IMR-90 (cell line): Measurements from ENCODE around the gene PHACTR3. TPM values are rescaled to one million over a fixed set of nuclear protein-coding genes. Genes with fewer than 3 reads are reported as not detected.

Source experiments
- ATAC-seq: fragments of 200-7000 bp; cut with Tn5 transposase; 2 replicates; pipeline ENCODE4 v1.9.1; 2020; ENCODE audit warnings: low read depth, mild to moderate bottlenecking, moderate library complexity
- BruUV-seq: library from RNA; stranded (reverse); fragments of 400-500 nt; replicated peaks from 2 replicates; lab custom pipeline; 2021; lab: Mats Ljungman, UMichigan
- CTCF ChIA-PET: fragments of 300-600 bp; formaldehyde crosslinking; extraction: SDS; loops from one replicate; lab custom pipeline; 2021; ENCODE audit warnings: antibody characterized with exemption; lab: Yijun Ruan, JAX
- POLR2A ChIA-PET: fragments of 300-600 bp; sonication (Branson Sonifier 250); formaldehyde crosslinking; loops from one replicate; lab custom pipeline; 2022; ENCODE audit warnings: antibody characterized with exemption; ENCODE audit not compliant: unreplicated experiment; lab: Charles Lee
- DNase-seq: peaks from one replicate; pipeline ENCODE4 v3.0.0; 2013
- H2AFZ ChIP-seq: replicated peaks from 2 replicates; pipeline ENCODE3; 2013; ENCODE audit warnings: low read length, mild to moderate bottlenecking; ENCODE audit not compliant: poor library complexity
- H2AK5ac ChIP-seq: 2 replicates; pipeline ENCODE4 v1.6.1; 2013; ENCODE audit warnings: low read depth, low read length, inconsistent platforms
- H2AK9ac ChIP-seq: replicated peaks from 2 replicates; pipeline ENCODE3; 2013; ENCODE audit warnings: mild to moderate bottlenecking, low read depth, low read length, moderate library complexity; ENCODE audit not compliant: poor library complexity
- H2BK120ac ChIP-seq: 2 replicates; pipeline ENCODE4 v1.6.1; 2013; ENCODE audit warnings: low read depth, low read length, inconsistent platforms
- H2BK15ac ChIP-seq: 3 replicates; pipeline ENCODE4 v1.6.1; 2013; ENCODE audit warnings: low read depth, low read length, inconsistent platforms
- H2BK20ac ChIP-seq: 2 replicates; pipeline ENCODE4 v1.6.1; 2013; ENCODE audit warnings: low read depth, mild to moderate bottlenecking, inconsistent platforms, low read length, moderate library complexity
- H2BK5ac ChIP-seq: 2 replicates; pipeline ENCODE4 v1.6.1; 2013; ENCODE audit warnings: mild to moderate bottlenecking, low read depth, low read length, inconsistent platforms; ENCODE audit not compliant: poor library complexity, severe bottlenecking
- H3K14ac ChIP-seq: replicated peaks from 2 replicates; pipeline ENCODE4 v1.6.1; 2013; ENCODE audit warnings: low read depth, low read length, inconsistent platforms
- H3K18ac ChIP-seq: 2 replicates; pipeline ENCODE4 v1.6.1; 2013; ENCODE audit warnings: low read depth, low read length, control low read depth
- H3K23ac ChIP-seq: 2 replicates; pipeline ENCODE4 v1.6.1; 2013; ENCODE audit warnings: low read depth, low read length, inconsistent platforms
- H3K27ac ChIP-seq: 2 replicates; pipeline ENCODE4 v1.5.1; 2013; ENCODE audit warnings: mild to moderate bottlenecking, control low read depth, low read length; ENCODE audit not compliant: insufficient read depth
- H3K27me3 ChIP-seq: 2 replicates; pipeline ENCODE4 v1.6.1; 2013; ENCODE audit warnings: low read length; ENCODE audit not compliant: control insufficient read depth, insufficient read depth
- H3K36me3 ChIP-seq: 2 replicates; pipeline ENCODE4 v1.6.1; 2013; ENCODE audit warnings: low read length, mixed read lengths; ENCODE audit not compliant: control insufficient read depth, insufficient read depth
- H3K4ac ChIP-seq: 2 replicates; pipeline ENCODE4 v1.6.1; 2013; ENCODE audit warnings: low read depth, low read length, inconsistent platforms
- H3K4me1 ChIP-seq: 2 replicates; pipeline ENCODE4 v1.6.1; 2013; ENCODE audit warnings: low read length, mixed read lengths; ENCODE audit not compliant: control insufficient read depth, insufficient read depth
- H3K4me2 ChIP-seq: 2 replicates; pipeline ENCODE4 v1.6.1; 2013; ENCODE audit warnings: low read depth, mild to moderate bottlenecking, control low read depth, low read length, moderate library complexity
- H3K4me3 ChIP-seq: 2 replicates; pipeline ENCODE4 v1.5.1; 2013; ENCODE audit warnings: low read depth, mild to moderate bottlenecking, control low read depth, low read length, moderate library complexity; ENCODE audit not compliant: insufficient read depth
- H3K56ac ChIP-seq: 2 replicates; pipeline ENCODE4 v1.6.1; 2013; ENCODE audit warnings: low read length, inconsistent platforms; ENCODE audit not compliant: insufficient read depth; ENCODE audit errors: extremely low read depth
- H3K79me1 ChIP-seq, 2 experiments: 2 replicates each; pipeline ENCODE4 v1.6.1; 2013; ENCODE audit warnings: low read length in 2 of 2, inconsistent platforms in 1 of 2, low read depth in 1 of 2
- H3K9ac ChIP-seq: 2 replicates; pipeline ENCODE4 v1.6.1; 2013; ENCODE audit warnings: low read depth, low read length, control low read depth
- H3K9me1 ChIP-seq: 2 replicates; pipeline ENCODE4 v1.6.1; 2013; ENCODE audit warnings: low read length, inconsistent platforms; ENCODE audit not compliant: insufficient read depth
- H3K9me3 ChIP-seq: 2 replicates; pipeline ENCODE4 v1.6.1; 2013; ENCODE audit warnings: low read length; ENCODE audit not compliant: control insufficient read depth, insufficient read depth
- H4K20me1 ChIP-seq: 2 replicates; pipeline ENCODE4 v1.6.1; 2013; ENCODE audit warnings: low read length, inconsistent platforms; ENCODE audit not compliant: insufficient read depth
- H4K5ac ChIP-seq: 2 replicates; pipeline ENCODE4 v1.6.1; 2013; ENCODE audit warnings: mild to moderate bottlenecking, low read depth, low read length, control low read depth
- H4K8ac ChIP-seq, 2 experiments: 2 replicates each; pipeline ENCODE4 v1.6.1; 2013; ENCODE audit warnings: low read depth in 2 of 2, low read length in 2 of 2, control low read depth in 1 of 2, inconsistent platforms in 1 of 2
- H4K91ac ChIP-seq: 2 replicates; pipeline ENCODE4 v1.6.1; 2013; ENCODE audit warnings: low read depth, low read length, inconsistent platforms; ENCODE audit not compliant: insufficient read depth
- BHLHE40 ChIP-seq: fragments of 150-350 bp; IDR thresholded peaks from 2 replicates; pipeline ENCODE4 v1.6.1; 2016; ENCODE audit warnings: mild to moderate bottlenecking, low read depth, low read length
- CEBPB ChIP-seq: IDR thresholded peaks from 2 replicates; pipeline ENCODE4 v1.6.1; 2012; ENCODE audit warnings: low read depth, low read length, improper control_type of control experiment
- CHD1 ChIP-seq: IDR thresholded peaks from 2 replicates; pipeline ENCODE4 v1.6.1; 2012; ENCODE audit warnings: low read depth, low read length, improper control_type of control experiment
- FOS ChIP-seq: fragments of 150-350 bp; IDR thresholded peaks from 2 replicates; pipeline ENCODE4 v1.6.1; 2016; ENCODE audit warnings: low read depth, low read length
- MAFK ChIP-seq: IDR thresholded peaks from 2 replicates; pipeline ENCODE4 v1.6.1; 2012; ENCODE audit warnings: low read depth, low read length, improper control_type of control experiment
- MAZ ChIP-seq: IDR thresholded peaks from 2 replicates; pipeline ENCODE4 v1.6.1; 2012; ENCODE audit warnings: low read depth, mild to moderate bottlenecking, low read length, improper control_type of control experiment, moderate library complexity, borderline replicate concordance
- MXI1 ChIP-seq: IDR thresholded peaks from 2 replicates; pipeline ENCODE4 v1.6.1; 2012; ENCODE audit warnings: low read depth, mild to moderate bottlenecking, low read length, moderate library complexity, borderline replicate concordance
- NFE2L2 ChIP-seq: fragments of 150-350 bp; IDR thresholded peaks from 2 replicates; pipeline ENCODE4 v1.6.1; 2016; ENCODE audit warnings: low read depth, mild to moderate bottlenecking, low read length
- POLR2A ChIP-seq: IDR thresholded peaks from 2 replicates; pipeline ENCODE4 v1.6.1; 2012; ENCODE audit warnings: mild to moderate bottlenecking, low read depth, low read length
- RAD21 ChIP-seq: IDR thresholded peaks from 2 replicates; pipeline ENCODE4 v1.6.1; 2012; ENCODE audit warnings: low read length, improper control_type of control experiment
- RCOR1 ChIP-seq: IDR thresholded peaks from 2 replicates; pipeline ENCODE4 v1.6.1; 2012; ENCODE audit warnings: mild to moderate bottlenecking, low read length, improper control_type of control experiment; ENCODE audit not compliant: insufficient replicate concordance
- RFX5 ChIP-seq: IDR thresholded peaks from 2 replicates; pipeline ENCODE4 v1.8.0; 2012; ENCODE audit warnings: low read depth, mild to moderate bottlenecking, low read length, moderate library complexity
- SMC3 ChIP-seq: fragments of 150-350 bp; IDR thresholded peaks from 2 replicates; pipeline ENCODE4 v1.6.1; 2016; ENCODE audit warnings: low read depth, mild to moderate bottlenecking, antibody characterized with exemption, low read length, moderate library complexity
- WGBS, 2 experiments: methylation state at CpG; one replicate each; pipeline versions ENCODE4 v1.1.5 to v1.1.7; 2013; ENCODE audit warnings: missing lambda C conversion rate in 2 of 2; ENCODE audit not compliant: insufficient read length in 1 of 2; ENCODE audit errors: extremely low coverage in 2 of 2; 5-methylcytosine and 5-hydroxymethylcytosine counted together
- dilution Hi-C: fragments of 300-500 bp; cut with HindIII; formaldehyde crosslinking; loops from one replicate; pipeline ENCODE4 v1.14.3; 2018; ENCODE audit warnings: low sequenced_read_pairs; ENCODE audit not compliant: unreplicated experiment
- in situ Hi-C: fragments of 300-500 bp; cut with MboI; formaldehyde crosslinking; loops from 3 replicates; pipeline ENCODE4 v1.14.3; 2019; ENCODE audit warnings: low sequenced_read_pairs, inconsistent platforms, mixed read lengths
- intact Hi-C: fragments of 100-400 bp; cut with micrococcal nuclease; formaldehyde crosslinking; loops from 2 replicates; pipeline ENCODE4 v1.10.0; 2022
- polyA plus RNA-seq, 3 experiments: library from polyadenylated mRNA; depleted of rRNA; stranded (reverse); fragments of >200 nt; gene quantifications; 2 replicates each; pipeline ENCODE4 v1.2.3, GENCODE V29; 2012; ENCODE audit warnings: low replicate concordance in 1 of 3
- total RNA-seq: library from RNA; depleted of rRNA; stranded (reverse); fragments of >200 nt; gene quantifications from 2 replicates; pipeline ENCODE4 v1.2.3, GENCODE V29; 2012
- TF ChIP-seq, protein P1 (sequence below): conservative IDR thresholded peaks from 2 replicates; pipeline ENCODE4 v1.5.1; 2012; ENCODE audit warnings: mild to moderate bottlenecking, low read depth, low read length, improper control_type of control experiment
- TF ChIP-seq, protein P2 (sequence below): fragments of 150-350 bp; IDR thresholded peaks from 2 replicates; pipeline ENCODE4 v1.6.1; 2017; ENCODE audit warnings: mild to moderate bottlenecking, antibody characterized with exemption, low read length, low read depth
- TF ChIP-seq, protein P3 (sequence below): fragments of 150-350 bp; IDR thresholded peaks from 2 replicates; pipeline ENCODE4 v1.6.1; 2016; ENCODE audit warnings: low read depth, mild to moderate bottlenecking, low read length, moderate library complexity, borderline replicate concordance

PHACTR3 gene
- total and polyA plus RNA-seq, 2 of the 4 experiments (the other 2 are of a cell fraction) = not detected

DNA sequence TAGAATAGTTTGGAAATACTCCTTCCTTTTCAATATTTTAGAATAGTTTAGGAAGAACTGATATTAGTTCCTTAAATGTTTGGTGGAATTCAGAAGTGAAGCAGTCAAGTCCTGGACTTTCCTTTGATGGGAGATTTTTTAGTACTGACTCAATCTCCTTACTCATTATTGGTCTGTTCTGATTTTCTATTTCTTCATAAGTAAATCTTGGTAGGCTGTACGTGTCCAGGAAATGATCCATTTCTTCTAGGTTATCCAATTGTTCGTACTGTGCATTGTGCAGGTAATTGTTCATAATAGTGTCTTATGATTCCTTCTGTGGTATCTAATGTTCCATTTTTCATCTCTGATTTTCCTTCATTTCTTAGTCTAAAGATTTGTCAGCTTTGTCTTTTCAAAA, 190.2 kb downstream of the PHACTR3 start:
- ChIA-PET CTCF (no interaction called here), POLR2A (interaction anchor here (0.6 kb wide), 1 partner anchor 957 kb away, joined by 3 read pairs; no protein-coding TSS in a partner anchor)
- ATAC-seq (no peak), DNase-seq (no peak)
- no peak overlapping the region for H3K23ac ChIP-seq
- BruUV-seq = no TSS peak
- H3K14ac ChIP-seq = no peak overlapping the region
- H2BK5ac ChIP-seq = no peak overlapping the region
- no peaks in the 10 kb centered on the region for H3K4me1 ChIP-seq
- no peak overlapping the region for H2AFZ ChIP-seq
- intact Hi-C loops = no loop called here
- H3K27me3 ChIP-seq = no peaks in the 10 kb centered on the region
- WGBS, 2 experiments = no CpG with 5 or more reads among the region's 2 CpGs
- no peak overlapping the region for H3K4me3 ChIP-seq
- H2BK120ac ChIP-seq = no peak overlapping the region
- no peak overlapping the region for H2BK20ac ChIP-seq
- H4K20me1 ChIP-seq = no peaks in the 10 kb centered on the region
- no peak for TF ChIP-seq RCOR1
- no peak for TF ChIP-seq NFE2L2
- no peak for TF ChIP-seq POLR2A
- no peak for TF ChIP-seq FOS
- no peak for TF ChIP-seq CHD1
- no peak for TF ChIP-seq MAFK
- TF ChIP-seq RAD21 = no peak
- TF ChIP-seq, protein P1, sequence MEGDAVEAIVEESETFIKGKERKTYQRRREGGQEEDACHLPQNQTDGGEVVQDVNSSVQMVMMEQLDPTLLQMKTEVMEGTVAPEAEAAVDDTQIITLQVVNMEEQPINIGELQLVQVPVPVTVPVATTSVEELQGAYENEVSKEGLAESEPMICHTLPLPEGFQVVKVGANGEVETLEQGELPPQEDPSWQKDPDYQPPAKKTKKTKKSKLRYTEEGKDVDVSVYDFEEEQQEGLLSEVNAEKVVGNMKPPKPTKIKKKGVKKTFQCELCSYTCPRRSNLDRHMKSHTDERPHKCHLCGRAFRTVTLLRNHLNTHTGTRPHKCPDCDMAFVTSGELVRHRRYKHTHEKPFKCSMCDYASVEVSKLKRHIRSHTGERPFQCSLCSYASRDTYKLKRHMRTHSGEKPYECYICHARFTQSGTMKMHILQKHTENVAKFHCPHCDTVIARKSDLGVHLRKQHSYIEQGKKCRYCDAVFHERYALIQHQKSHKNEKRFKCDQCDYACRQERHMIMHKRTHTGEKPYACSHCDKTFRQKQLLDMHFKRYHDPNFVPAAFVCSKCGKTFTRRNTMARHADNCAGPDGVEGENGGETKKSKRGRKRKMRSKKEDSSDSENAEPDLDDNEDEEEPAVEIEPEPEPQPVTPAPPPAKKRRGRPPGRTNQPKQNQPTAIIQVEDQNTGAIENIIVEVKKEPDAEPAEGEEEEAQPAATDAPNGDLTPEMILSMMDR = no peak
- TF ChIP-seq SMC3 = no peak
- no peak for TF ChIP-seq MAZ
- no peak for TF ChIP-seq RFX5
- TF ChIP-seq, protein P2, sequence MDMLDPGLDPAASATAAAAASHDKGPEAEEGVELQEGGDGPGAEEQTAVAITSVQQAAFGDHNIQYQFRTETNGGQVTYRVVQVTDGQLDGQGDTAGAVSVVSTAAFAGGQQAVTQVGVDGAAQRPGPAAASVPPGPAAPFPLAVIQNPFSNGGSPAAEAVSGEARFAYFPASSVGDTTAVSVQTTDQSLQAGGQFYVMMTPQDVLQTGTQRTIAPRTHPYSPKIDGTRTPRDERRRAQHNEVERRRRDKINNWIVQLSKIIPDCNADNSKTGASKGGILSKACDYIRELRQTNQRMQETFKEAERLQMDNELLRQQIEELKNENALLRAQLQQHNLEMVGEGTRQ = no peak
- no peak for TF ChIP-seq MXI1
- no peak for TF ChIP-seq BHLHE40
- no peak for TF ChIP-seq CEBPB
- TF ChIP-seq, protein P3, sequence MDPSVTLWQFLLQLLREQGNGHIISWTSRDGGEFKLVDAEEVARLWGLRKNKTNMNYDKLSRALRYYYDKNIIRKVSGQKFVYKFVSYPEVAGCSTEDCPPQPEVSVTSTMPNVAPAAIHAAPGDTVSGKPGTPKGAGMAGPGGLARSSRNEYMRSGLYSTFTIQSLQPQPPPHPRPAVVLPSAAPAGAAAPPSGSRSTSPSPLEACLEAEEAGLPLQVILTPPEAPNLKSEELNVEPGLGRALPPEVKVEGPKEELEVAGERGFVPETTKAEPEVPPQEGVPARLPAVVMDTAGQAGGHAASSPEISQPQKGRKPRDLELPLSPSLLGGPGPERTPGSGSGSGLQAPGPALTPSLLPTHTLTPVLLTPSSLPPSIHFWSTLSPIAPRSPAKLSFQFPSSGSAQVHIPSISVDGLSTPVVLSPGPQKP = no peak
- dilution Hi-C loops = no loop called here
- no peak overlapping the region for H2BK15ac ChIP-seq
- H3K4me2 ChIP-seq = no peak overlapping the region
- no peaks in the 10 kb centered on the region for H3K36me3 ChIP-seq
- no peak overlapping the region for H4K91ac ChIP-seq
- no peak overlapping the region for H3K4ac ChIP-seq
- H2AK5ac ChIP-seq = no peak overlapping the region
- no peaks in the 10 kb centered on the region for H3K79me1 ChIP-seq
- no peak overlapping the region for H4K5ac ChIP-seq
- H3K18ac ChIP-seq = no peak overlapping the region
- H3K56ac ChIP-seq = no peak overlapping the region
- no peak overlapping the region for H3K27ac ChIP-seq
- H4K8ac ChIP-seq = no peak overlapping the region
- no peak overlapping the region for H2AK9ac ChIP-seq
- H3K9ac ChIP-seq = no peak overlapping the region
- no peaks in the 10 kb centered on the region for H3K9me1 ChIP-seq
- in situ Hi-C loops = no loop called here
- peaks cover 2% of the 10 kb centered on the region; the same call in 1 of the 2 replicates for H3K9me3 ChIP-seq
